Measurements from ENCODE around the gene LDLRAD4.

Gene LDLRAD4

DNA sequence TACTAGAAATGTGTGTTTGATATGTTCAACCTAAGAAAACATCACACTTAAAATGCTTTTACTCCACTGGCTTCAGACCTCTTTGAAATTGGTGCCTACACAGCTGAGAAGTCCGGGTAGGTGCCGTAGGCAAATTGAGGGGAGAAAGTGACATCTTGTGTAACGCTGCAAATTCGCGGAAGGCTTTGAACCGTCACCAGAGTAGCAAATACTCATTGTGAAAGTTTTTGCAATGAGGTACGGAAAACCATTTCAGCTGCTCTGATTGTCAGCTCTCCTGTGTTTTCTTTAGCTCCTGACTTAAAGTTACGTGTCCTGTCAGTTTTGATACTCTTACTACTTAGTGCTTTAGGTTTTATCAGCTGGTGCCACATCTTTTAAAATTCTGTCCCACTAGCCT is 283.3 kb downstream of the LDLRAD4 start:
- H3K27ac ChIP-seq: no peak overlapping the region
- TF ChIP-seq ZFX (IDR thresholded peaks at IDR 0.05): no peak
- TF ChIP-seq, protein P1, sequence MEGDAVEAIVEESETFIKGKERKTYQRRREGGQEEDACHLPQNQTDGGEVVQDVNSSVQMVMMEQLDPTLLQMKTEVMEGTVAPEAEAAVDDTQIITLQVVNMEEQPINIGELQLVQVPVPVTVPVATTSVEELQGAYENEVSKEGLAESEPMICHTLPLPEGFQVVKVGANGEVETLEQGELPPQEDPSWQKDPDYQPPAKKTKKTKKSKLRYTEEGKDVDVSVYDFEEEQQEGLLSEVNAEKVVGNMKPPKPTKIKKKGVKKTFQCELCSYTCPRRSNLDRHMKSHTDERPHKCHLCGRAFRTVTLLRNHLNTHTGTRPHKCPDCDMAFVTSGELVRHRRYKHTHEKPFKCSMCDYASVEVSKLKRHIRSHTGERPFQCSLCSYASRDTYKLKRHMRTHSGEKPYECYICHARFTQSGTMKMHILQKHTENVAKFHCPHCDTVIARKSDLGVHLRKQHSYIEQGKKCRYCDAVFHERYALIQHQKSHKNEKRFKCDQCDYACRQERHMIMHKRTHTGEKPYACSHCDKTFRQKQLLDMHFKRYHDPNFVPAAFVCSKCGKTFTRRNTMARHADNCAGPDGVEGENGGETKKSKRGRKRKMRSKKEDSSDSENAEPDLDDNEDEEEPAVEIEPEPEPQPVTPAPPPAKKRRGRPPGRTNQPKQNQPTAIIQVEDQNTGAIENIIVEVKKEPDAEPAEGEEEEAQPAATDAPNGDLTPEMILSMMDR (conservative IDR thresholded peaks at IDR 0.05): no peak

DNA sequence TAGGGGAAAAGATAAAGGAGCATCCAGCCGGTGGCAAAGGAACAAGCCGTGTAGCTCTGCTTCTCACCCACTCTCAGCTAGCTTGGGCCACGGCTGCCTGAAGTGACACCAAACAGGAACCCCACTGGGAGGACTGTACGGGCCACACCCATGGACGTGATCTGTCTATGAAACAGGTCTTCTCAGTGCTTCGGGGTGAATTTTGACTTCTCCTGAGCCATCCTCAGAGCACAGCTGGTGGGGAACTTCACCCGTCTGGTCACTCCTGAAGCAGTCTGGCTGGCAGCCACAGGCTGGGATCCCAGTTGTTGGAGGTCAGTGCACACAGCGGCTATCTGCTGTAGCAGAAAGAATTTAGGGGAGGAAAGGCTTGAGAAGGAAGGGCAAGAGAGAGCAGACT is 284.0 kb downstream of the LDLRAD4 start:
- no peak for TF ChIP-seq ZFX (IDR thresholded peaks at IDR 0.05)
- TF ChIP-seq, protein P1 (conservative IDR thresholded peaks at IDR 0.05): no peak

DNA sequence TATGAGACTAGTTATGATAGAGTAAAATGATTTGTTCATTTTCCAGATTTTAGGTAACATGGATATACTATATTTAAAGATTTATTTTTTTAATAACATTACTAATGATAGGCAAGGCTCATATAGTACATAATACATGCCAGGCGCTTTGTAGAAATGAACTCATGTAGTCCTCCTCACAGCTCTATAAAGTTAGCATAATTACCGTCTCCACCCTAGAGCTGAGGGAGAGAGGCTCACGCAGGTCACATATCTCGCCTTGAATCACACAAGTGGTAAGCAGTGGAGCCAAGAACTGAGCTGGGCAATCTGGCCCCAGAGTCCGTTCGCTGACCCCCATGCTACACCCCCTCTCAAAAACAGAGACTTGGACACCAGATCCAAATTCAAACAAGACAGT is 285.3 kb downstream of the LDLRAD4 start:
- H3K27ac ChIP-seq: no peak overlapping the region
- TF ChIP-seq, protein P1 (conservative IDR thresholded peaks at IDR 0.05): no peak
- no peak for TF ChIP-seq ZFX (IDR thresholded peaks at IDR 0.05)

More for the DNA sequence above, 284.0 kb downstream of the LDLRAD4 start:
- no peak overlapping the region for H3K27ac ChIP-seq

DNA sequence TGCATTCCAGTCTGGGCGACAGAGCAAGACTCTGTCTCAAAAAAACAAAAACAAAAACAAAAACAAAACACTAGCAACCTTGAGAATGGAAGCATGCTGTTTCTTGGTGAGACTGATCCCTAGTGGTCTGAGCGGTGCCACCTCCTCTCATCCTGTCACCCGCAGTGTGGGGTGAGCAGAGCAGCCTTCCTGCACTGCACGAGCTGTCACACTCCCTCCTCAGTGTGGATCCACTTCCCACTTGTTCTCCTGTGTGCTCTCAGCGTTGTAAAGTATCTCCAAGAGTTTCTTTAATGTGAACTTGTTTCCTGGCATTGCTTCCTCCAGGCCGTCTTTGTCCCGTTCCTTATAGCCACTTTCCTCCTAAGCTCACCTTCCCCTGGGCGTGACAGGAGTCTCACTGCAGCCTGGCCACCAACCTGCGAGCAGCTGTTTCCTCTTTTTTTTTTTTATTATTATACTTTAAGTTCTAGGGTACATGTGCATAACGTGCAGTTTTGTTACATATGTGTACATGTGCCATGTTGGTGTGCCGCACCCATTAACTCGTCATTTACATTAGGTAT is 287.3 kb downstream of the LDLRAD4 start:
- TF ChIP-seq, protein P1 (conservative IDR thresholded peaks at IDR 0.05): no peak
- no peak for TF ChIP-seq ZFX (IDR thresholded peaks at IDR 0.05)
- H3K27ac ChIP-seq: no peak overlapping the region

DNA sequence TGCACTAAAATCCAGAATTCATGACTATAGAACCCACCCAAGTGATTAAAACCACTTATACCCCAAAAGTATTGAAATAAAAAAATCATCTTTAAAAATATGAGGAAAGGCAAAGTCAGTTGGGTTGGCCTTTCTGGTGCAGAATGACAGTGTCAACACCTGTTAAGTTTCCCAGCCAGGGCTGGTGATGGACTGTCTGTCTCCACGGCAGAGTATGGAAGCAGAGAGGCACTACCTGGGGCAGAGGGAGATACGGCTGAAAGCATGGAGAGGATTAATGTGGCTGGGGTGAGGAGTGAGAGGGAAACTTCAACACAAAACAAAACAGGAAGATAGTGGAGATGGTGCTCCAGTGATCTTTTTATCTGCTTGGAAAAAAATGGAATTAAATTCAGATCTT is 292.0 kb downstream of the LDLRAD4 start:
- no peak overlapping the region for H3K27ac ChIP-seq
- TF ChIP-seq, protein P1 (conservative IDR thresholded peaks at IDR 0.05): no peak
- no peak for TF ChIP-seq ZFX (IDR thresholded peaks at IDR 0.05)

DNA sequence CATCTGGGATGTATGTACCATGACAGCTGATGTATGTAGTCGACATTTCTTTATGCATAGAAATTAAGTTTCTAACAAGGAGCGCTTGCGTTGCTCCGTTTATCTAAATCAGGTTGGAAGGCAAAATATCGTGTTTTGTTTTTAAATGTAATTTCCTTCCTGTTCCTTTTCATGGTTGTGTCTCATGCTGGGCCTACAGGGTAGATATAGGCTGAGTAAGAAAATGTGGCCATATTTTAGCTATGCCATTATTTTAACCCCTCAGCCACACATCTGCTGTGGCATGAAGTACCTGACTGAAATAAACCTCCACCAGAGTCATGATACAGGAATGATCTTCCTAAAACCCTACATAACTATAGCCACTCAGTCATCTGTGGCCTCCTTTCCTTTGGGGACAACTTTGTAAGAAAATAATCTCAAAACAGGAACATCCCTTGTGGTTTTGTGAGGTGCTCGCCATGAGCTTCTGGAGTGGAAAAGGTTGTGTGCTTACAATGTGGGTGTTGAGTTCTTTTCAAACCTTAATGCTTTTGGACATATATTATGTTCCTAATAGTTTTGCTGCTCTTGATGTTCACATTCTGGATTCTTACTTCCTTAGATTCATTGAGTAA is 293.5 kb downstream of the LDLRAD4 start:
- H3K27ac ChIP-seq: no peak overlapping the region
- TF ChIP-seq, protein P1 (conservative IDR thresholded peaks at IDR 0.05): no peak
- TF ChIP-seq ZFX (IDR thresholded peaks at IDR 0.05): no peak

DNA sequence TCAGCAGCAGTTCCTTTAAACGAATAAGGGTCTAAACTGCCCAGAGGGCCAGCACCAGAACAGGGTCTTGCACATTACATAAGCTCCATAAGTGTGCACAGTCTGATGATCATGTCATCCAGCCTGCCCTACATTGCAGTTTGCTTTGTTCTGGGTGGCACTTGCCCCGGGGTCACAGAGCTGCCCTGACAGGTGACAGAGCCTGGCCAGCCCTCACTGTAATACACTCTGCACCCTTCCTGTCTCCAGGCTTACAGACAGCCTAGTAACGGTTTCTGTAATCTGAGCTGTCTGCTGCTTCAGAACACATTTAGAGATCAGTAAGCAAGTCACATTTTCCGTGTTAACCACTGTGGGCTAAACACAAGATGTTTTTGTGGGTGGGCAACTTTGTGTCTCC is 294.5 kb downstream of the LDLRAD4 start:
- no peak overlapping the region for H3K27ac ChIP-seq
- TF ChIP-seq, protein P1 (conservative IDR thresholded peaks at IDR 0.05): no peak
- no peak for TF ChIP-seq ZFX (IDR thresholded peaks at IDR 0.05)
